CD4-positive, alpha-beta T cell treated with Interleukin-17A for 1 hour (primary cell): ENCODE results near the gene MFSD1.
A peak's percentile ranks its signal among the peaks of the same experiment; 100 is the strongest.
"Not testable (repeated sequence)": the region's sequence is repeated elsewhere in the genome, so short reads cannot be mapped to it uniquely, and the experiment has no call there.

Source experiments
- DNase-seq: peaks from one replicate; pipeline ENCODE4 v3.0.0-alpha.2; 2020

The MFSD1 gene

DNA sequence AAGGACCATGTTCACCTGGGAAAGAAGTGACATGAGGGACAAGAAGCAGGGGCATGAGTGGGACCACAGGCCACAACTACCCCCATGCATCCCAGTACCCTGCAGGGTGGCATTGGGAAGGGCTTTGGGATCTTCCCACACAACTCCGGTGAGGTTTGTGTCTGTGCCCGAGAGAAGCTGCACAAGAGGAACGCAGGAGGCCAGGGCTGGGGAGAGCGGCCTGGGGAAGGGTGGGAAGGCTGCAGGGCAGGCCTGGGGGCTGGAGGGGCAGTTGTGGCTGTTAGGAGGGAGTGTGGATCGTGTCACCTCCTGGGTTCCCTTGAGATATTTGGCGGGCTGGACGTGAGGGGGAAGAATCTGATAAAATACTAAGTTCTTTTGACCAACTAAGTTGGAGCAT, 25.3 kb upstream of the MFSD1 start:
- no peak for DNase-seq

DNA sequence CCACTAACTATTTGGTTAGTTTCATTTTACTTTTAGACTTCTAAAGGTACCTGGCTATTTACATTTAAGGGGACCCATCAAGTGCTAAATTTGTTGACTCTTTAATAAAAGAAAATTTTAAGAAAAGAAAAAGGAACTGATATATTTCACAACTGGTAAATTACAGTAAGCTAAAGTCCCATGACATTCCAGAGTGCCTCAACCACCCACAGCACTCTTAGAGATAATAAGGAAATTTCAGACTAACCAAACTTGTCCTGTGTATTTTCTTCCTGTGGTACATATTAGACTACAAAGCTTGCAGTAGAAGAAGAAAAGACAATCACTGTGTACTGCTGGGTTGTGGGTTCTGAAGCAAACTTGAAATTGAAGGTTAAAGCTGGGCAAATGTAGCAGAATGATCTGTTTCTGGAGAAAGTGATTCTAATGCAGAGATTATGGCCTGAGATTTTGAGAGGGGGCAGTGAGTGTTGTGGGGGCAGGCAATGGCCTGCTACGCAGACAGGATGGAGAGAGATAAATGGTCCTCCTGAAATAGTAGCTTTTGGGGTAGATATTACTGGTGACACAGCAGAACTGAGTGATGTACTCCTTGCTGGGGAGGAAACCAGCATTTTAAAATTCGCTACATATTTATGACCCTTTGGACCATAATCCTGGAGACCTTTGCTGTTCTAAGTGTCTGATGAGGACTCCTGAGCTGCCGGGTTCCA, 24.5 kb upstream of the MFSD1 start:
- no peak for DNase-seq

DNA sequence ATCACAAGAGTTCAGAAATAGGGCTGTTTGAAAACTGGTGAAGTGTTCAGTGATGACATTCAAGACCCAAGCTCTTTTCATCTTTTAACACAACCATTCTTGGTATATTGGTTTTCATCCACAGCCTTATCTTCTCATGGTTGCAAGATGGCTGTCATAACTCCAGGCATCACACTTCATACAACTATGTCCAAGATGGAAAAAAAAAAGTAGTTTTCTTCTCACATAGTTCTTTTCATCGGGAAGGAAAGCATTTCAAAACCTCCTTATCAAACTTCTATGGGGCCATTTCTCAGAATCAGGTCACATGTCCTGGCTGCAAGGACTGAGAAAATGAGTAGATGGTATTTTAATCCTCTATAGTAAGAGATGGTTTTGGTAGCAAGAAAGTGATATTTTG, 21.1 kb upstream of the MFSD1 start:
- DNase-seq: no peak

- DNase-seq: no peak
Observed at GRCh38 chr3:158781191-158781590, 20.7 kb upstream of the MFSD1 start.

- no peak for DNase-seq
Observed at GRCh38 chr3:158781849-158782248, 20.0 kb upstream of the MFSD1 start.

GRCh38 chr3:158782283-158782989, 19.4 kb upstream of the MFSD1 start:
- no peak for DNase-seq

GRCh38 chr3:158783051-158783450, 18.8 kb upstream of the MFSD1 start:
- DNase-seq: no peak

DNA sequence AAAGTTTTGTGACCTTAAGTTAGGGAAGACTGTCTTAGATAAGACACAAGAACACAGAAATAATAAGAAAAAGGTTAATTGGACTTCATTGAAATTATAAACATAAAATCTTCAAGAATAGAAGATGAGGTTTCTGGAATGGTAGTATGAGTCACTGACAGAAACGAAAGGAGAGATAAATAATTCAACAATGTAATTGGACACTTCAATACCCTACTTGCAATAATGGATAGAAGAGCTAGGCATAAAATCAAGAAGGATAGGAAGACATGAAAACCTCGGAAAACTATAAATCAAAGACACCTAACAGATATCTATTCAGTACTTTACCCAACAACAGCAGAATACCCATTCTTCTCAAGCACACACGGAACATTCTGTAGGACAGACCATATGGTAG, 15.9 kb upstream of the MFSD1 start:
- no peak for DNase-seq

DNA sequence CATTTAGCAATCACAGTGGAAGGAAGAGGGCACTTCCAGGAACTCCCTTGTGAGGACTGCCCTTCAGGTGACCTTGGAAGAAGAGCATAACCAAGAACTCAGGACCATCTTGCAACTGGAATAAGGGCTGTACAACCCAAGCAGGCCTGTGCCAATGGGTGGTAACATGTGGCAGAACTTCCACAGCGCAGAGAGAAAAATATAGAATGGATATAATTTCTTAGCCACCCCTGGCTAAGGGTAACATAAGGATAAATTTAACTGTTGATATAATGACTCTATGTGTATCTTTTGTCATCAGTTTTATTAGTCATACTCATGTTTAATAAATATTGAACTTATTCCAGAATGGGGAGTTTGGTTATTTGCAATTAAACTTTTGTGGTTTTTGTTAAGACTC, 13.4 kb upstream of the MFSD1 start:
- no peak for DNase-seq

GRCh38 chr3:158789592-158789991, 12.3 kb upstream of the MFSD1 start:
- DNase-seq: no peak

- DNase-seq: peak; percentile 68
Observed at GRCh38 chr3:158790901-158791589, 10.8 kb upstream of the MFSD1 start.

DNA sequence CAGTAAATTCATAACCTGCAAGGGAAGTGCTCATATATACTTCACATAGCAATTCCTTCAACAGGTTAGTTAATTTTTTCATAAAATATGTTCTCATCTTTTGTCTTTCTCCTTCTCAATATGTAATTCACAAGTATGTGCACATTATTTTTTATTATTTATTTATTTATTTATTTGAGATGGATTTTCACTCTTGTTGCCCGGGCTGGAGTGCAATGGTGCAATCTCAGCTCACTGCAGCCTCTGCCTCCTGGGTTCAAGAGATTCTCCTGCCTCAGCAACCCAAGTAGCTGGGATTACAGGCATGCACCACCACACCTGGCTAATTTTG, 10.3 kb upstream of the MFSD1 start:
- DNase-seq: not testable (repeated sequence)

- DNase-seq: no peak
Observed at GRCh38 chr3:158792709-158793108, 9.1 kb upstream of the MFSD1 start.

- no peak for DNase-seq
Observed at GRCh38 chr3:158794206-158794605, 7.6 kb upstream of the MFSD1 start.

- DNase-seq: peak; percentile 32
Observed at GRCh38 chr3:158794936-158795518, 6.8 kb upstream of the MFSD1 start.

DNA sequence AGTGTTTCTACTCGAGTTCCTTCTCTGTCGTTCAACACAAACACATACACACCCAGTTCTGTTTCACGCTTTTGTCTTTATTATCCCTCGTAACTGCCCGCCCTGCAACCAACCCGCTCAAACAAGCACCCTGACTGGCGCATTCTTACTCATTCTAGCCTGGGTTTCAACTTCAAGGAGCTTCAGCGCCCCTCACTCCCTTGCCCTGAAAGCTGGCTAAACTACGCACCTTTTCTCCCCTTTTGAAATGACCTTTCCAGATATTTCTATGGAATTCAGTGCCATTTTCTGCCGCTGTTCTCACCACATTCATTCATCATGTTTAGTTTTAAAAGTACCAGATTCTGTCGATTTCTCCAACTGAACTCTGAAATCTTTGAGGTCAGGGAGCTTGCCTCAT, 653 bp upstream of the MFSD1 start:
- no peak for DNase-seq

- peak; percentile 25 for DNase-seq
Observed at GRCh38 chr3:158802409-158803268, 785 bp downstream of the MFSD1 start.

- DNase-seq: no peak
Observed at GRCh38 chr3:158804441-158804840, 2.6 kb downstream of the MFSD1 start.

DNA sequence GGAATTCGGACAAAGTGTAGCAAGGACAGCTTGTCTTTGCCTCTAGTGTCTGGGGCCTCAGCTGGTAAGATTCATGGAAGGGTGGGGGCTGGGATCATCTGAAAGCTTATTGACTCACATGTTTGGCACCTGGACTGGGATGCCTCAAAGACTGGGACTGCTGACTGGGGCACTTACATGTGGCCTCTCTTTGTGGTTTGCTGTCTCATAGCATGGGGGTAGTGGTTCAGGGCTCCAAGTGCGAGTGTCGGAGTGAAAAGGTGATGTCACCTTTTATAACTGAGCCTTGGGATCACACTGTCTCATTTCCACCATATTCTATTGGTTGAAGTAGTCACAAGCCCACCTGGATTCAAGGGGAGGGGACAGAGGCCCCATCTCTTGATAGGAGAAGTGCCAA, 6.8 kb downstream of the MFSD1 start:
- no peak for DNase-seq

DNA sequence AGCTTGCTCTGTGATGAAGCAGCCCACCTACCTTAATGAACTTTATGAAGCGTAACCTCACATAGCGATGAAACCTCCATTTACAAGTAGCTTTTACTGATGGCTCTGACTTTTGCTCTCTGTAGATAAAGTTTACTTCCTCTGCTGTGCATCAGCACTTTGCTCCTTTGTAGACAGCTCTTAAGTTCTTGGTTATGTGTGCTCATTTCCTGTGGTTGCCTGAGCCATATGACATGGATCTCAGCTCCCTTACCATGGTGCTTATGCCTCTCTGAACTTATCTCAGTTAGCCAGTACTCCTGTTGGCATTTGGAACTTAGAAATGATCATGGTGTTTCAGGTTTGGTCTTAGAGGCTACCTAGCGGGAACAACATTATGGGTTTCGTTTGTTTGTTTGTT, 7.8 kb downstream of the MFSD1 start:
- no peak for DNase-seq

- DNase-seq: no peak
Observed at GRCh38 chr3:158810823-158811724, 9.2 kb downstream of the MFSD1 start.

DNA sequence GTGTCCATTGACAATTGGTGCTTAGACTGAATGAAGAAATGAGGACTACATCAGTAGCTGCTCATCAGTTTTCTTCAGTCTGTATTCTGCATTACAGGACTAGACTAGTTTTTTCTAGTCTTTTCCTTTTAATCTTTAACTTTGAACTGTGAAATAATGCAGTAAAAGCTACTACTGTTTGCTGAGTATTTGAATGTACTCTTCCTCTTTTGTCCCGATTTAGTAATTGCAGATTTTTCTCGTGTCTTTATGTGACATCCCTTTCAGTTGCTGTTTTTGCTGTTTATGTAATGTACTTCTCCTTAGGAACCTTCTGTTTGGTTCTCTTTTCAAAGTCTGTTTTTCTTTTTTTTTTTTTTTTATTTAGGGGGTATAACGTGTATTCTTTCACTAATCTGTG, 17.4 kb downstream of the MFSD1 start:
- DNase-seq: no peak
